HCT116 (cell line): Measurements from ENCODE around the gene GNAS-AS1. TPM values are rescaled to one million over a fixed set of nuclear protein-coding genes. Genes with fewer than 3 reads are reported as not detected.

Source experiments
- ATAC-seq: fragments of 200-7000 bp; cut with Tn5 transposase; 2 replicates; pipeline ENCODE4 v1.9.1; 2020; ENCODE audit warnings: mild to moderate bottlenecking, moderate library complexity
- BruUV-seq: library from RNA; stranded (reverse); fragments of 400-500 nt; replicated peaks from 2 replicates; lab custom pipeline; 2021; lab: Mats Ljungman, UMichigan
- CTCF ChIA-PET: fragments of 300-600 bp; sonication (Branson Sonifier 250); formaldehyde crosslinking; loops from one replicate; lab custom pipeline; 2021; ENCODE audit warnings: antibody characterized with exemption; lab: Charles Lee
- POLR2A ChIA-PET: fragments of 300-600, 350-600 bp; sonication (Branson Sonifier 250); formaldehyde crosslinking; loops from one replicate; lab custom pipeline; 2021; ENCODE audit warnings: antibody characterized with exemption; lab: Charles Lee
- RAD21 ChIA-PET, 2 experiments: fragments of 300-600 bp; sonication (Branson Sonifier 250); formaldehyde crosslinking; loops; one replicate each; lab custom pipeline; 2023; ENCODE audit warnings: low total read pairs in 2 of 2; ENCODE audit not compliant: uncharacterized antibody in 2 of 2, unreplicated experiment in 2 of 2, low non-redundant PET in 1 of 2; lab: Charles Lee
- DNase-seq: peaks from one replicate; pipeline ENCODE4 v3.0.0-alpha.2; 2010; ENCODE audit warnings: low read depth, low spot score
- H2AFZ ChIP-seq: fragments of 200-600 bp; shearing (Covaris generic), sonication (generic); 2 replicates; pipeline ENCODE4 v1.6.1; 2017; ENCODE audit warnings: low read depth, mixed run types, mixed read lengths, antibody characterized with exemption, low read length; ENCODE audit not compliant: poor library complexity, severe bottlenecking
- H3K27ac ChIP-seq: 2 replicates; pipeline ENCODE4 v1.5.1; 2012; ENCODE audit warnings: low read depth, low read length
- H3K27me3 ChIP-seq: fragments of 200-600 bp; sonication (generic); 2 replicates; pipeline ENCODE4 v1.6.1; 2016; ENCODE audit warnings: mixed run types, low read length, mixed read lengths; ENCODE audit not compliant: insufficient read depth
- H3K36me3 ChIP-seq, 2 experiments: fragments of 200-500 bp in 1 of 2; fragments of 200-600 bp in 1 of 2; sonication (Bioruptor generic) in 1 of 2; sonication (generic) in 1 of 2; 2 replicates each; pipeline versions ENCODE4 v1.5.1 to v1.6.1; 2014 to 2016; ENCODE audit warnings: low read length in 2 of 2, inconsistent platforms in 1 of 2, mixed read lengths in 1 of 2, mixed run types in 1 of 2; ENCODE audit not compliant: insufficient read depth in 2 of 2, control insufficient read depth in 1 of 2
- H3K4me1 ChIP-seq, 2 experiments: fragments of 200-600 bp in 1 of 2; sonication (generic) in 1 of 2; 2 replicates each; pipeline versions ENCODE4 v1.5.1 to v1.6.1; 2012 to 2017; ENCODE audit warnings: low read length in 2 of 2, inconsistent platforms in 1 of 2, mild to moderate bottlenecking in 1 of 2, mixed read lengths in 1 of 2, mixed run types in 1 of 2, moderate library complexity in 1 of 2; ENCODE audit not compliant: insufficient read depth in 2 of 2, control insufficient read depth in 1 of 2
- H3K4me2 ChIP-seq: fragments of 200-600 bp; sonication (generic); 2 replicates; pipeline ENCODE4 v1.6.1; 2017; ENCODE audit warnings: mixed run types, low read length, mixed read lengths
- H3K4me3 ChIP-seq, 2 experiments: fragments of 200-600 bp in 1 of 2; sonication (generic) in 1 of 2; replicated peaks in 1 of 2; 2 replicates each; pipeline ENCODE4 v1.5.1; 2011 to 2016; ENCODE audit warnings: low read length in 2 of 2, control low read depth in 1 of 2, low read depth in 1 of 2, mild to moderate bottlenecking in 1 of 2, mixed read lengths in 1 of 2, mixed run types in 1 of 2
- H3K79me2 ChIP-seq: fragments of 200-600 bp; sonication (generic); 2 replicates; pipeline ENCODE4 v1.6.1; 2017; ENCODE audit warnings: mild to moderate bottlenecking, mixed run types, low read length, moderate library complexity, mixed read lengths; ENCODE audit not compliant: insufficient read depth
- H3K9ac ChIP-seq: fragments of 200-600 bp; sonication (generic); 2 replicates; pipeline ENCODE4 v1.6.1; 2016; ENCODE audit warnings: low read length, mixed read lengths
- H3K9me2 ChIP-seq: fragments of 200-600 bp; sonication (generic), shearing (Covaris generic); 2 replicates; pipeline ENCODE4 v1.6.1; 2017; ENCODE audit warnings: mixed run types, mild to moderate bottlenecking, moderate library complexity; ENCODE audit not compliant: insufficient read depth
- H3K9me3 ChIP-seq, 2 experiments: fragments of 200-500 bp in 1 of 2; fragments of 200-600 bp in 1 of 2; sonication (Bioruptor generic) in 1 of 2; sonication (generic) in 1 of 2; 2 replicates each; pipeline ENCODE4 v1.6.1; 2014 to 2017; ENCODE audit warnings: low read length in 2 of 2, mixed read lengths in 2 of 2, inconsistent platforms in 1 of 2, low read depth in 1 of 2, mild to moderate bottlenecking in 1 of 2, mixed run types in 1 of 2, moderate library complexity in 1 of 2; ENCODE audit not compliant: control insufficient read depth in 1 of 2, insufficient read depth in 1 of 2
- H4K20me1 ChIP-seq: fragments of 200-600 bp; sonication (generic), shearing (Covaris generic); 2 replicates; pipeline ENCODE4 v1.6.1; 2017; ENCODE audit warnings: mixed run types, mild to moderate bottlenecking, moderate library complexity; ENCODE audit not compliant: insufficient read depth
- CEBPB ChIP-seq: IDR thresholded peaks from 2 replicates; pipeline ENCODE4 v1.6.1; 2012; ENCODE audit warnings: low read depth
- EGR1 ChIP-seq: IDR thresholded peaks from 2 replicates; pipeline ENCODE4 v1.6.1; 2012; ENCODE audit warnings: low read depth
- ELF1 ChIP-seq: IDR thresholded peaks from 2 replicates; pipeline ENCODE4 v1.6.1; 2012; ENCODE audit warnings: low read depth, borderline replicate concordance
- EZH2 ChIP-seq: fragments of 200-600 bp; sonication (generic); IDR thresholded peaks from 2 replicates; pipeline ENCODE4 v1.6.1; 2017; ENCODE audit warnings: antibody characterized with exemption, mixed run types
- EZH2phosphoT487 ChIP-seq: fragments of 200-600 bp; IDR thresholded peaks from 2 replicates; pipeline ENCODE4 v1.6.1; 2018; ENCODE audit warnings: antibody characterized with exemption, borderline replicate concordance
- FOSL1 ChIP-seq: IDR thresholded peaks from 2 replicates; pipeline ENCODE4 v1.6.1; 2012; ENCODE audit warnings: low read depth
- POLR2A ChIP-seq: IDR thresholded peaks from 2 replicates; pipeline ENCODE4 v1.7.0; 2011; ENCODE audit warnings: borderline replicate concordance; ENCODE audit not compliant: insufficient read depth, insufficient read length; ENCODE audit errors: extremely low read depth
- RAD21 ChIP-seq: IDR thresholded peaks from 2 replicates; pipeline ENCODE4 v1.6.1; 2012; ENCODE audit warnings: low read depth, mild to moderate bottlenecking
- SIN3A ChIP-seq: IDR thresholded peaks from 2 replicates; pipeline ENCODE4 v1.6.1; 2012; ENCODE audit warnings: low read depth
- SP1 ChIP-seq: IDR thresholded peaks from 2 replicates; pipeline ENCODE4 v1.6.1; 2012; ENCODE audit warnings: low read depth
- SRF ChIP-seq: IDR thresholded peaks from 2 replicates; pipeline ENCODE4 v1.6.1; 2012; ENCODE audit warnings: low read depth
- TCF7L2 ChIP-seq: IDR thresholded peaks from 2 replicates; pipeline ENCODE4 v1.7.0; 2011; ENCODE audit warnings: borderline replicate concordance, inconsistent platforms; ENCODE audit not compliant: insufficient read depth, insufficient read length; ENCODE audit errors: extremely low read depth
- YY1 ChIP-seq: IDR thresholded peaks from 2 replicates; pipeline ENCODE4 v1.6.1; 2011; ENCODE audit warnings: low read length, low read depth, moderate library complexity, mild to moderate bottlenecking; ENCODE audit not compliant: insufficient replicate concordance; ENCODE audit errors: extremely low read depth
- ZFX ChIP-seq: fragments of 450-650 bp; IDR thresholded peaks from 2 replicates; pipeline ENCODE4 v1.6.1; 2017
- ZNF274 ChIP-seq: fragments of 200-500 bp; sonication (Bioruptor generic); IDR thresholded peaks from 2 replicates; pipeline ENCODE4 v1.6.1; 2014; ENCODE audit warnings: mild to moderate bottlenecking, low read depth, low read length, inconsistent platforms
- intact Hi-C: fragments of 100-400 bp; cut with micrococcal nuclease; formaldehyde crosslinking; loops from 2 replicates; pipeline ENCODE4 v1.10.0; 2022
- total RNA-seq: library from RNA; stranded (reverse); gene quantifications from one replicate; pipeline ENCODE4 v1.2.1, GENCODE V29; 2021; ENCODE audit not compliant: unreplicated experiment
- TF ChIP-seq, protein P1 (sequence below): IDR thresholded peaks from 2 replicates; pipeline ENCODE4 v1.6.1; 2012; ENCODE audit warnings: low read depth
- TF ChIP-seq, protein P2 (sequence below): IDR thresholded peaks from 2 replicates; pipeline ENCODE4 v1.6.1; 2012
- TF ChIP-seq, protein P3 (sequence below): IDR thresholded peaks from 2 replicates; pipeline ENCODE4 v1.6.1; 2012
- TF ChIP-seq, protein P4 (sequence below), 3 experiments: fragments of 200-600 bp in 1 of 3; sonication (generic) in 1 of 3; IDR thresholded peaks in 2 of 3; conservative IDR thresholded peaks in 1 of 3; 2 replicates each; pipeline ENCODE4 v1.5.1; 2012 to 2017; ENCODE audit warnings: low read depth in 2 of 3, low read length in 2 of 3, antibody characterized with exemption in 1 of 3, borderline replicate concordance in 1 of 3, control low read depth in 1 of 3, mild to moderate bottlenecking in 1 of 3, mixed read lengths in 1 of 3, mixed run types in 1 of 3, moderate library complexity in 1 of 3; ENCODE audit not compliant: insufficient read depth in 1 of 3

Gene GNAS-AS1
- total RNA-seq, 1 experiment from 2014 or later: not detected

DNA sequence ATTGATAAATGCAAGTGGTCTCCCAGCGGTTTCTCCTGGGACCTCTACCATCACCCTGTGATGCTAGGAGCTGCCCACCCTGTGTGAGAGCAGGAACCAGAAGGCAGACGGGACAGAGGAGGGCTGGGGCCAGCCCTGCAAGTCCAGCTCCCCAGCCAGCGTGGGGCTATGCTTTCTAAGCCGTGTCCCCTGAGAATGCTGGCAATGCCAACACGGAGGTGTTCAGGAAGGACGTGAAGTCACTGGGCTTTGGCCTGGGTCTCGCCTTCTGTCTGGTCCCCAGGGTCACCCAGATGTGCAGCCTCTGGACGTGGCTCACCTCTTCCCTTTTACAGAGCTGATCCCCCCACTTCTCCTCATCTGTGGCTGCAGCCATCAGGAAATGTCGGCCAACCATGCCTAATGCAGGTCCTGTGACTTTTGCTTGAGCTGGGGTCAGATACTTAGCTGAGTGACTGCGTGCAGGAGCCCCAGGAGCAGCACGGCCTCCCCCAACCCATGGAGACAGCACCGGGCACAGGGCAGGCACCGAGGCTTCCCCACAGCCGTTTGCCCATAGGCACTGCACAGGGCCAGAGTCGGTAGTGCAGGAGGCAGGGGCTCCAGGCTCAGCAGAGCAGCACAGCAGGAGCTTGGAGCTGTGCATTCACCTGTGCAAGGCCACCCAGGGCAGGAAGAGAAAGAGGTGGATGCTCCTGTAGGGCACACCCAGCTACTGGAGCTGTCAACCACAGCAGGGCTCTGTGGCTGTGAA lies 66.2 kb downstream of the GNAS-AS1 start (continued):
- TF ChIP-seq, protein P1, sequence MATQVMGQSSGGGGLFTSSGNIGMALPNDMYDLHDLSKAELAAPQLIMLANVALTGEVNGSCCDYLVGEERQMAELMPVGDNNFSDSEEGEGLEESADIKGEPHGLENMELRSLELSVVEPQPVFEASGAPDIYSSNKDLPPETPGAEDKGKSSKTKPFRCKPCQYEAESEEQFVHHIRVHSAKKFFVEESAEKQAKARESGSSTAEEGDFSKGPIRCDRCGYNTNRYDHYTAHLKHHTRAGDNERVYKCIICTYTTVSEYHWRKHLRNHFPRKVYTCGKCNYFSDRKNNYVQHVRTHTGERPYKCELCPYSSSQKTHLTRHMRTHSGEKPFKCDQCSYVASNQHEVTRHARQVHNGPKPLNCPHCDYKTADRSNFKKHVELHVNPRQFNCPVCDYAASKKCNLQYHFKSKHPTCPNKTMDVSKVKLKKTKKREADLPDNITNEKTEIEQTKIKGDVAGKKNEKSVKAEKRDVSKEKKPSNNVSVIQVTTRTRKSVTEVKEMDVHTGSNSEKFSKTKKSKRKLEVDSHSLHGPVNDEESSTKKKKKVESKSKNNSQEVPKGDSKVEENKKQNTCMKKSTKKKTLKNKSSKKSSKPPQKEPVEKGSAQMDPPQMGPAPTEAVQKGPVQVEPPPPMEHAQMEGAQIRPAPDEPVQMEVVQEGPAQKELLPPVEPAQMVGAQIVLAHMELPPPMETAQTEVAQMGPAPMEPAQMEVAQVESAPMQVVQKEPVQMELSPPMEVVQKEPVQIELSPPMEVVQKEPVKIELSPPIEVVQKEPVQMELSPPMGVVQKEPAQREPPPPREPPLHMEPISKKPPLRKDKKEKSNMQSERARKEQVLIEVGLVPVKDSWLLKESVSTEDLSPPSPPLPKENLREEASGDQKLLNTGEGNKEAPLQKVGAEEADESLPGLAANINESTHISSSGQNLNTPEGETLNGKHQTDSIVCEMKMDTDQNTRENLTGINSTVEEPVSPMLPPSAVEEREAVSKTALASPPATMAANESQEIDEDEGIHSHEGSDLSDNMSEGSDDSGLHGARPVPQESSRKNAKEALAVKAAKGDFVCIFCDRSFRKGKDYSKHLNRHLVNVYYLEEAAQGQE: no peak
- no peak for TF ChIP-seq YY1
- no peak for TF ChIP-seq ELF1
- TF ChIP-seq, protein P2, sequence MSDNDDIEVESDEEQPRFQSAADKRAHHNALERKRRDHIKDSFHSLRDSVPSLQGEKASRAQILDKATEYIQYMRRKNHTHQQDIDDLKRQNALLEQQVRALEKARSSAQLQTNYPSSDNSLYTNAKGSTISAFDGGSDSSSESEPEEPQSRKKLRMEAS: no peak

DNA sequence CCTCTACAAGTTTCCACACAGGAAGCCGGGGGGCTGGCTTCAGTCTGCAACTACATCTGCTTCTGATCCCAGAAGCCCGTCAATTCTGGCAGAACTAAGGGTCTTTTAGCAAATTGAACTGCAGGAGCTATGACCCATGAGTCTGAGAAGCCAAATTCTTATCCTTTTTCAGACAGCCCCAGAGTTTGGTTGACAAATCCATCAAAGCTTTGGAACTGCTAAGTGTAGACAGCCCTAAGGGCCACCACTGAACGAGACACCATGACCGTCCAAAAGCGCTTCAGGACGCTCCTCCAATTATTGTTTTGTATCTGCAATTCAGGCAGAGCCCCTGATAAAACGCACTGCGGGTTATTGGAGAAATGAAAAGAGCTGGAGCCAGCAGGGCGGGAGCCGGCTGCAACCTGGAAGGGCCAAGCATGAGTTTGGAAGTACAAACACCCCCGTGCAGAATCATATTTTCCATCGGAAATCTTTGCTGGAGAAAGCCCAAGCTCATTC lies 67.1 kb downstream of the GNAS-AS1 start:
- no peaks in the 10 kb centered on the region for H4K20me1 ChIP-seq
- H2AFZ ChIP-seq: no peak overlapping the region
- BruUV-seq: no TSS peak
- H3K9me2 ChIP-seq: no peaks in the 10 kb centered on the region
- ATAC-seq (no peak), DNase-seq (no peak)
- H3K27me3 ChIP-seq: peaks cover 80% of the 10 kb centered on the region
- no peaks in the 10 kb centered on the region for H3K4me1 ChIP-seq
- ChIA-PET RAD21 (no interaction called here), POLR2A (no interaction called here), CTCF (no interaction called here)
- H3K9me3 ChIP-seq: no peaks in the 10 kb centered on the region
- H3K79me2 ChIP-seq: no peaks in the 10 kb centered on the region
- no peak overlapping the region for H3K9ac ChIP-seq
- no peak overlapping the region for H3K27ac ChIP-seq
- H3K4me2 ChIP-seq: no peak overlapping the region
- no peak overlapping the region for H3K4me3 ChIP-seq
- intact Hi-C loops: no loop called here
- H3K36me3 ChIP-seq: no peaks in the 10 kb centered on the region
- TF ChIP-seq POLR2A (no peak), EGR1 (no peak), ZNF274 (no peak), FOSL1 (no peak), SP1 (no peak), CEBPB (no peak), SRF (no peak), SIN3A (no peak), ZFX (no peak), TCF7L2 (no peak), EZH2phosphoT487 (no peak), RAD21 (no peak), EZH2 (no peak)
- TF ChIP-seq, protein P2: no peak
- TF ChIP-seq, protein P3, sequence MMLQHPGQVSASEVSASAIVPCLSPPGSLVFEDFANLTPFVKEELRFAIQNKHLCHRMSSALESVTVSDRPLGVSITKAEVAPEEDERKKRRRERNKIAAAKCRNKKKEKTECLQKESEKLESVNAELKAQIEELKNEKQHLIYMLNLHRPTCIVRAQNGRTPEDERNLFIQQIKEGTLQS: no peak
- TF ChIP-seq, protein P4, sequence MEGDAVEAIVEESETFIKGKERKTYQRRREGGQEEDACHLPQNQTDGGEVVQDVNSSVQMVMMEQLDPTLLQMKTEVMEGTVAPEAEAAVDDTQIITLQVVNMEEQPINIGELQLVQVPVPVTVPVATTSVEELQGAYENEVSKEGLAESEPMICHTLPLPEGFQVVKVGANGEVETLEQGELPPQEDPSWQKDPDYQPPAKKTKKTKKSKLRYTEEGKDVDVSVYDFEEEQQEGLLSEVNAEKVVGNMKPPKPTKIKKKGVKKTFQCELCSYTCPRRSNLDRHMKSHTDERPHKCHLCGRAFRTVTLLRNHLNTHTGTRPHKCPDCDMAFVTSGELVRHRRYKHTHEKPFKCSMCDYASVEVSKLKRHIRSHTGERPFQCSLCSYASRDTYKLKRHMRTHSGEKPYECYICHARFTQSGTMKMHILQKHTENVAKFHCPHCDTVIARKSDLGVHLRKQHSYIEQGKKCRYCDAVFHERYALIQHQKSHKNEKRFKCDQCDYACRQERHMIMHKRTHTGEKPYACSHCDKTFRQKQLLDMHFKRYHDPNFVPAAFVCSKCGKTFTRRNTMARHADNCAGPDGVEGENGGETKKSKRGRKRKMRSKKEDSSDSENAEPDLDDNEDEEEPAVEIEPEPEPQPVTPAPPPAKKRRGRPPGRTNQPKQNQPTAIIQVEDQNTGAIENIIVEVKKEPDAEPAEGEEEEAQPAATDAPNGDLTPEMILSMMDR (IDR thresholded peaks at IDR 0.05 in 2 of 3, conservative IDR thresholded peaks at IDR 0.05 in 1 of 3; ENCODE audit: borderline replicate concordance in 1 of 3, insufficient read depth in 1 of 3, low read depth in 2 of 3, low read length in 2 of 3): no peak
